ENCODE results near the gene CAMK2A. TPM values are rescaled to one million over a fixed set of nuclear protein-coding genes. Genes with fewer than 3 reads are reported as not detected.

CAMK2A gene
- total RNA-seq, 1 donor from 2014 or later: not detected

- no peak for DNase-seq (ENCODE audit: extremely low read depth, low read depth, low spot score)
Measured at GRCh38 chr5:150285114-150285513, 4.5 kb downstream of the CAMK2A start.

DNA sequence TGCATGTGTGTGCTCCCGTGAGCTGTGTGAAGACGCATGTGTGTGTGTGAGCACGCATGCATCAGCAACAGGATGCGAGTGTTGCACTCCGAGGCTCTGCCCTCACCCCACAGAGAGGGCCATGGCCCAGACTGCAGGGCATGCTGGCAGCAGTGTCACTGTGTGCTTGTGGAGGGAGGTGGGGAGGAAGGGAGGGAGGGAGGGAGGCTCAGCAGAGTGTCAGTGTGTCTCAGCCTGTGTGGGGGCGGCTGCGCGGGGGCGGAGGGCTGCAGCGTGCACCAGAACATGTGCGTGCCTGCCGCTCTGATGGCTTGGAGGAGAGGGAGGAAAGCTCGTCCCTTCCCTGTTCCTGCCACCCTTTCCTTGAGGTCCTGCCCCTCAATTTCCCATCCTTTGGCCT is 5.3 kb downstream of the CAMK2A start:
- no peak for DNase-seq (ENCODE audit: extremely low read depth, low read depth, low spot score)

- DNase-seq (ENCODE audit: extremely low read depth, low read depth, low spot score): no peak
Measured at GRCh38 chr5:150283904-150284303, 5.7 kb downstream of the CAMK2A start.

DNA sequence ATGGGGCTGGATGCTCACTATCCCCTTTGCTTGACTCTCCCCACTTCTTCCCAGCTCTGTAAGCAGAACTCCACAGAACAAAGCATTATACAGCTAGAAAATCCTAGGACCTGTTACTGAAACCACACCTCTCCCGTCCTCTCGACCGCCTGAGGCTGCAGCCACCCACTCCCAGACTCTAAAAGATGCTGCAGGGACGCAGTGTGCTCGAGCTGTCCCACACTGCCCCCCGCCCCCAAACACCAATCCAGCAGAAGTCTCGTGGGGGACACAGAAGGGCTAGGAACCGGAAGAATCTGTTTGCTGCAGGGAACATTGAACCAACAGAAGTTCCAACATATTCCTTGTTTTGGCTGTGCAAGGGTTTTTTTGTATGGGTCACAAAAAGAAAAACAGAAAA is 7.6 kb downstream of the CAMK2A start:
- DNase-seq (ENCODE audit: extremely low read depth, low read depth, low spot score): no peak

GRCh38 chr5:150279330-150280020 is 10.1 kb downstream of the CAMK2A start:
- DNase-seq (ENCODE audit: extremely low read depth, low read depth, low spot score): no peak

DNA sequence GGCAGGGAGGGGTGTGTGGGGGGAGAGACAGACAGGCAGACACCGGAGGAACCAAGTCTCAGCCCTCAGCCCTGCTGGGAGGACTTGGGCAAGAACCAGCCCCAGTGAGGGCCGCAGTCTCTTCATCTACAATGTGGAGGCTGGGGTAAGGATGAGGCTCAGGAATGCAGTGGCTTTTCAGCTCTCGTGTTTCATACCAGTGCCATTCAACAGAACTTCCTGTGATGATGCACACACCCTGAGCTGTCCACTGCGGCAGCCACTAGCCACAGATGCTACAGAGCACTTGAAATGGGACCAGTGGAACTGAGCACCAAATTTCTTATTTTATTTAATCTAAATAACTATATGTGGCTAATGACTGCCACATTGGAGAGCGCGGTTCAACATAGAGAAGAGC is 10.7 kb downstream of the CAMK2A start:
- DNase-seq (ENCODE audit: extremely low read depth, low read depth, low spot score): no peak

GRCh38 chr5:150278046-150278730 is 11.4 kb downstream of the CAMK2A start:
- DNase-seq (ENCODE audit: extremely low read depth, low read depth, low spot score): no peak

DNA sequence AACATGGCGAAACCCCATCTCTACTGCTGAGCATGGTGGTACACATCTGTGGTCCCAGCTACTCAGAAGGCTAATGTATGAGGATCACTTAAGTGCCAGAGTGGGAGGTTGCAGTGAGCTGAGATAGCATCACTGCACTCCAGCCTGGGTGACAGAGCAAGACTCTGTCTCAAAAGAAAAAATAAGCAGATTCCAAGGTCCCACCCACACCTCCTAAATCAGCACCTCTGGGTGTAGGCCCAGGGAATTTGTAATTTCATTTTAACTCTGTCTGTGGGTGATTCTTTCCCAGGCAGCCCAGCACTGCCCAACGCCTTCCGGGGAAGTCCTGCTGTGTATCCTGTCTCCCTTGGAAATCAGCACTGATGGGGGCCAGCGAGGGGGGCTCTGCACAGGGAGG is 12.5 kb downstream of the CAMK2A start:
- no peak for DNase-seq (ENCODE audit: extremely low read depth, low read depth, low spot score)

GRCh38 chr5:150274811-150275210 is 14.8 kb downstream of the CAMK2A start:
- DNase-seq (ENCODE audit: extremely low read depth, low read depth, low spot score): no peak

DNA sequence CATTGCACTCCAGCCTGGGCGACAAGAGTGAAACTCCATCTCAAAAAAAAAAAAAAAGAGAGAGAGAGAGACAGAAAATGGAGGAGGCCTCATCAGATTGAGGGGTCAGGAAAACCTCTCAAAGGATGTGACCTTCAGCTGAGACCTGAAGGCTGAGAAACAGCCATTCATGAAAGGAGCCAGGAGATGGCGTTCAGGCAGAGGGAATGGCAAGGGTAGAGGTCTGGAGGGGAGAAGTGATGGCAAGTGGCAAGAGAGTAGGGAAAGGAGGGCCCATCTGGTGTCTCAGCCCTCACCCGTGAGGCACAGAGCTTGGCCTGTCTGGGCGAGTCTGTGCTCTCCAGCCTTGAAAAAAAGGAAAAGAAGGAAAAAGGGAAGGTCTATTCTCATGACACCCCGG is 17.0 kb downstream of the CAMK2A start:
- DNase-seq (ENCODE audit: extremely low read depth, low read depth, low spot score): no peak

DNA sequence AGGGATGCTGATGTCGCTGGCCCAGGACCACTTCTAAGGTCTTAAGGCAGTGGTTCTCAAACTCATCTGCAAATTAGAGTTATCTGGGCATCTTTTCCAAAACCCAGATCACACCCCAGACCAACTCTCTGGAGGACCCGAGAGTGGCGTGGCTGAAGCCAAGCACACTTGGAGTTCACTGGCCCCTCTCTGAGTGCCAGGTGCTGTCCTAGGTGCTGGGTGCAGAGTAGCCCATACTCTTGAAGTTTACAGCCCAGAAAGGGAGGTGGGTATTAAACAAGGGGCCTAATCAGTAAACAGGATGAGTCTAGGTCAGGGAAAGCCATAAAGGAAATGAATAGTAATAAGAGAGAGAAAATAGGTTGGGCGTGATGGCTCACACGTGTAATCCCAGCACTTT is 17.6 kb downstream of the CAMK2A start:
- no peak for DNase-seq (ENCODE audit: extremely low read depth, low read depth, low spot score)

- DNase-seq (ENCODE audit: extremely low read depth, low read depth, low spot score): no peak
Measured at GRCh38 chr5:150271296-150271692, 18.3 kb downstream of the CAMK2A start.

DNA sequence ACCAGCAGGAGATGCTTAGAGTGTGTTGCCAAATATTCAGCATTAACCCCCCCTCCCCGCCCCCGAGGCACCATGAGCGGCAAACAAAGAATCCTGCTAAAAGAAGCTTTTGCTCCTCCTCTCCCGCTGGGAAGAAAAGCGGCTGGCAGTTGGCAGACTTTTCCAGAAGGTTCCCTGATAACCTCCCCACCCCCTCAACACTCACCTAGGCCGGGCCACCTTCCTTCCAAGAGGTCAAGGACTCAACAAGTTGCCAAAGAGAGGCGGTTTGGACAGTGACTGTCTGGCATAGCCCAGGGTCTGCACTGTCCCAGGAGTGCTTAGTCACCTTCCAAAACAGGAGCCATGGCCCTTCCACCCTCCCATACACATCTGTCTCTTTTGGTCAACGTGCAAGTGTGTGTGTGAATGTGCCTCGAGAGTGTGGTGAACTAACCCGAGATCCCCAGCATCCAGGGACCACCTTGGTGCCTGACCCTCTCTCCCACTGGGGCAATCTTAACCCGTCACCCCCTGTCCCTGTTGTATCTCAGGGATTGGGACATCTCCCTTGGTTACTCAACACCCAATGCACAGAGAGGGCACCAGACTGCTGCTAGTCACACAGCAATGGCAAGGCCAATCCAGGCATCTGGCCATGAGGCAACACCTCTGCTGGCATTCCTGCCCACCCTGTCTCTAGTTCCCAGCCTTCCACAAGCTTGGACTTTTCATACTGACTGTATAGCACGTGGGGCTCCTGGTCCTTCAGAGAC is 18.9 kb downstream of the CAMK2A start:
- no peak for DNase-seq (ENCODE audit: extremely low read depth, low read depth, low spot score)

DNA sequence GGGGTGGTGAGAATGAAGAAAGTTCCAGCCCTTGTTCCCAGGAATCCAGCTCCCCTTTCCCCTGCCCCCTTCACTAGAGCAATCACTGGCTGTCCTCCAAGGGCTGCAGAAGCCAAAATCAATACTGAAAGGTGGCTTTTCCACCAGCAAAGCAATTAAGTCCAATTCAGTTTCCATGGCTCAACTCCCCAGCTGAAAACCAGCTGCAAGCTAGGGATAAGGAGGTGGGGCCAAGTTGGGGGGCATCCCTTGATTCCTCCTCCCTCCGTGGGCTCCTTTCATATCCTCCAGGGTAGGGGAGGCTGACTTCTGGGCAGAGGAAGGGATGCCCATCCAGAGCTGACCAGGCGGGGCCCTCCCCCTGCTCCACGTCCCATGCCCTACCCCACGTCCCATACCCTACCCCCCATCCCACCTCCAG is 22.7 kb downstream of the CAMK2A start:
- no peak for DNase-seq (ENCODE audit: extremely low read depth, low read depth, low spot score)

GRCh38 chr5:150265870-150266383 is 23.6 kb downstream of the CAMK2A start:
- no peak for DNase-seq (ENCODE audit: extremely low read depth, low read depth, low spot score)

- DNase-seq (ENCODE audit: extremely low read depth, low read depth, low spot score): no peak
Measured at GRCh38 chr5:150264667-150265603, 24.6 kb downstream of the CAMK2A start.

DNA sequence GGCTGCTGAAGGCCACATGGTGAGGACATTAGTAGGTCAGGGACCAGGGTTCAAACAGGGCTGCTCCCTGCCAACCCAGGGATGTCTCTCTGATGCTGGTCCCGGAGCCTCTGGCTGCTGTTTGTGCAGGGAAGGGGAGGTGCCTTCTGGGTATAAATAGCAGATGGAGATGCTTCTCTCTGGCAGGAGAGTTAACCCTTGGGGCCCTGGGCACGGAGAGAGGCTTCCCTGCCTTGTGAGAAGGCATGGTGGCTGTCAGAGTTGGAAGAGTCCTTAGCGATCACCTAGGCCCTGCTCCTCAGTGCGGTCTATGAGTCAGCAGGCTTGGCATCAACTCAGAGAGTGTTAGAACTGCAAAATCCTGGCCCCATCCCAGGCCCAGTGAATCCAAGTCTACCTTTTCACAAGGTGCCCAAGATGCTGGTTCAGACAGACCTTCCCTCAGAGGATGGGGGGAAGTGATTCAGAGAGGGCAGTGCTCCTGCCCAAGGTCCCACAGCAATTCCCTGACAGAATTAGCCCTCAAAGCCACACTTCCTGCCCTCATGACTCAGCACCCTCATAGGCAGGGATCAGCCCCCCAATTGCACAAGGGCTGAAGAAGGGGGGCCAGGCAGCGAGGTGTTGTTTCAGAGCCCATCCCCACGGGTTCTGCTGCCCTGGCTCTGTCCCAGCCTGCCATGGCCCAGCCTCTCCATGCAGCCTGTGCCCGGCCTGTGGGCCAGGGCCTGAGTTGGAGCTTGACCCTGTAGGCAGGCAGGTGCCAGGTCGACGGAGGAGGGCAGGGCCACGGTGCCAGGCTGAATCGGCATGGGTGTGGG is 25.6 kb downstream of the CAMK2A start:
- DNase-seq (ENCODE audit: extremely low read depth, low read depth, low spot score): no peak

DNA sequence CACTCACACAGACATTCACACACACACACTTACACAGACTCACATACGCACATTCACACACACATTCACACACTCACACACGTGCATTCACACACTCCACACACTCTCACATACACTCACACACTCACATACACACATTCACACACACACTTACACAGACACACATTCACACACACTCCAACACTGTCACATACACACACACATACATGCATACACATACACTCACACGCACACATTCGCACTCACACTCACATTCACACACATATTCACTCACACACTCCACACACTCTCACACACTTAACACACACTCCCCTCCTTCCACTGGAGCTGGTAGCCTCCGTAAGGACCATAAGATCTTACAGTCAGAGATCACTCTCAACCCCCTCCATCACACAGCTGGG is 26.2 kb downstream of the CAMK2A start:
- DNase-seq (ENCODE audit: extremely low read depth, low read depth, low spot score): no peak

- no peak for DNase-seq (ENCODE audit: extremely low read depth, low read depth, low spot score)
Measured at GRCh38 chr5:150262502-150262901, 27.1 kb downstream of the CAMK2A start.

DNA sequence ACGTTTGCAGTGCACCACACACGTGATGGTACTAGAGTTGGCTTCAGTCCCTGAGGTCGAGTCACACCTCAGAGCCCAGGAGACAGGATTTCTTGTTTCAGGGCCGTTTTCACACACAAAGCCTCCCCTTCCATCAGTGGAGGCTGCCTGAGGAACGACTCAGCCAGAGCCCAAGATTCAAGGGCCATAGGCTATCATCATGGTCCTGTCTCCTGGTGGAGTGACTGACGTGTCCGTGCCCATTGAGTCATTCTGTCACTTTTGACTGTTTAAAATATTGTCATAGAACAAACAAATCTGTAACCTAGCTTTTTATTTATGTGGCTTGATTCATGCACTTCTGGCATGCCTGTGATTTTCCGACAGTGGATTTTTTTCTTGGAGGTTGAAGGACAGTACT is 28.3 kb downstream of the CAMK2A start:
- DNase-seq (ENCODE audit: extremely low read depth, low read depth, low spot score): no peak
